Transverse colon (tissue), 4 donors: Measurements from ENCODE around the gene CD34.

Source experiments
- EP300 ChIP-seq: sonication (generic); formaldehyde crosslinking; IDR thresholded peaks from one replicate; pipeline ENCODE4 v1.6.1; 2017; ENCODE audit warnings: antibody characterized with exemption, low read depth
- POLR2A ChIP-seq: fragments of 450-650 bp; IDR thresholded peaks from one replicate; pipeline ENCODE4 v1.6.1; 2016; ENCODE audit warnings: antibody characterized with exemption, mild to moderate bottlenecking, moderate library complexity
- POLR2AphosphoS5 ChIP-seq, 3 donors: sonication (generic); formaldehyde crosslinking; IDR thresholded peaks; one replicate each; pipeline ENCODE4 v1.6.1; 2016; ENCODE audit warnings: antibody characterized with exemption in 3 of 3
- TF ChIP-seq, protein P1 (sequence below), 5 experiments: fragments of 200-600 bp in 3 of 5; fragments of 450-650 bp in 2 of 5; sonication (generic) in 3 of 5; IDR thresholded peaks; 1 replicate in 2 of 5; 2 replicates in 3 of 5; pipeline ENCODE4 v1.5.1; 2016 to 2017; ENCODE audit warnings: antibody characterized with exemption in 5 of 5, inconsistent platforms in 3 of 5, mild to moderate bottlenecking in 2 of 5, moderate library complexity in 1 of 5

DNA sequence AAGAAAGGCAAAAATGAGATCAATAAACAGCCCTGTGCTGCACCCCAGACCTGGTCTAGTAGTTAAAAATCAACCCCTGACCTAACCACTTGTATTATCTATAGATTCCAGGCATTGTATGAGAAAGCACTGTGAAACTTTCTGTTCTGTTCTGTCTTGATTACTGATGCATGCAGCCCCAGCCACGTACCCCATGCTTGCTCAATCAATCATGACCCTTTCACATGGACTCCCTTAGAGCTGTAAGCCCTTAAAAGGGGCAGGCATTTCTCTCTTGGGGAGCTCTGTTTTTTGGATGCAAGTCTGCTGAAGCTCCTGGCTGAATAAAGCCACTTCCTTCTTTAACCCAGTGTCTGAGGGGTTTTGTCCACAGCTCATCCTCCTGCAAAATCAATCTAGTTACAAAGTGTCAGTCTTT is 24.2 kb upstream of the CD34 start:
- TF ChIP-seq POLR2AphosphoS5 (IDR thresholded peaks at IDR 0.05) (no peak), POLR2A (no peak), EP300 (no peak)
- TF ChIP-seq, protein P1, sequence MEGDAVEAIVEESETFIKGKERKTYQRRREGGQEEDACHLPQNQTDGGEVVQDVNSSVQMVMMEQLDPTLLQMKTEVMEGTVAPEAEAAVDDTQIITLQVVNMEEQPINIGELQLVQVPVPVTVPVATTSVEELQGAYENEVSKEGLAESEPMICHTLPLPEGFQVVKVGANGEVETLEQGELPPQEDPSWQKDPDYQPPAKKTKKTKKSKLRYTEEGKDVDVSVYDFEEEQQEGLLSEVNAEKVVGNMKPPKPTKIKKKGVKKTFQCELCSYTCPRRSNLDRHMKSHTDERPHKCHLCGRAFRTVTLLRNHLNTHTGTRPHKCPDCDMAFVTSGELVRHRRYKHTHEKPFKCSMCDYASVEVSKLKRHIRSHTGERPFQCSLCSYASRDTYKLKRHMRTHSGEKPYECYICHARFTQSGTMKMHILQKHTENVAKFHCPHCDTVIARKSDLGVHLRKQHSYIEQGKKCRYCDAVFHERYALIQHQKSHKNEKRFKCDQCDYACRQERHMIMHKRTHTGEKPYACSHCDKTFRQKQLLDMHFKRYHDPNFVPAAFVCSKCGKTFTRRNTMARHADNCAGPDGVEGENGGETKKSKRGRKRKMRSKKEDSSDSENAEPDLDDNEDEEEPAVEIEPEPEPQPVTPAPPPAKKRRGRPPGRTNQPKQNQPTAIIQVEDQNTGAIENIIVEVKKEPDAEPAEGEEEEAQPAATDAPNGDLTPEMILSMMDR (IDR thresholded peaks at IDR 0.05) = no peak
